Nephron progenitor cell (in vitro differentiated cells): ENCODE measurements around the gene NUDT7.

Experiments used
- DNase-seq: peaks from one replicate; pipeline ENCODE4 v3.0.0; 2021
- H3K27ac Mint-ChIP-seq: 2 replicates; pipeline ENCODE4 v1.8.0; 2021; ENCODE audit warnings: mild to moderate bottlenecking, moderate library complexity, mixed read lengths
- H3K27me3 Mint-ChIP-seq: 2 replicates; pipeline ENCODE4 v1.8.0; 2021; ENCODE audit warnings: mild to moderate bottlenecking, low read depth, mixed read lengths; ENCODE audit not compliant: poor library complexity
- H3K36me3 Mint-ChIP-seq: 2 replicates; pipeline ENCODE4 v1.8.0; 2021; ENCODE audit warnings: low read depth, mixed read lengths
- H3K4me1 Mint-ChIP-seq: 2 replicates; pipeline ENCODE4 v1.8.0; 2021; ENCODE audit warnings: mixed read lengths
- H3K4me3 Mint-ChIP-seq: 2 replicates; pipeline ENCODE4 v1.8.0; 2021; ENCODE audit warnings: mild to moderate bottlenecking, moderate library complexity, mixed read lengths
- H3K9me3 Mint-ChIP-seq: 2 replicates; pipeline ENCODE4 v1.8.0; 2021; ENCODE audit warnings: mild to moderate bottlenecking, moderate library complexity, mixed read lengths
- TF ChIP-seq, protein P1 (sequence below): fragments of 200-600 bp; sonication (generic); IDR thresholded peaks from 2 replicates; pipeline ENCODE4 v1.5.0; 2021; ENCODE audit warnings: antibody characterized with exemption

The NUDT7 gene

DNA sequence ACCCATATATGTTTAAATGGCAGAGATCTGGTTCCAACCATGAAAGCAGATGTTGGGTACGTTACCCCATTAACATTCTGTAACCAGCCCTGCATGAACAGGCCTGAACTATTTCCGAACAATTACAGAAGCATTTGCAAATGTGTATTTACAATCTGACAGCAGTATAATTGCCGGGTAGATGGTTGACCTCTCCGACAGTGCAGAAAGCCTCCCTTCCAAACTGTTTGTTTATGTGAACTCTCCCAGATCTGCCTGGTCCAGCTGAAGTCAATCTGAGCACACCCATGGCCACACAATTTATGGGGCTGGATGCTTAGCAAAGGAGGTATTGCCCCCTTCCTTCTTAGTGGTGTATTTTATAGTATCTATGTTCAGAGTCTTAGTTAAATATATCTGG, 21.8 kb downstream of the NUDT7 start:
- peaks cover 6% of the 10 kb centered on the region for H3K27me3 Mint-ChIP-seq
- peaks cover 12% of the 10 kb centered on the region for H3K4me1 Mint-ChIP-seq
- no peak overlapping the region for H3K4me3 Mint-ChIP-seq
- no peaks in the 10 kb centered on the region for H3K9me3 Mint-ChIP-seq
- TF ChIP-seq, protein P1, sequence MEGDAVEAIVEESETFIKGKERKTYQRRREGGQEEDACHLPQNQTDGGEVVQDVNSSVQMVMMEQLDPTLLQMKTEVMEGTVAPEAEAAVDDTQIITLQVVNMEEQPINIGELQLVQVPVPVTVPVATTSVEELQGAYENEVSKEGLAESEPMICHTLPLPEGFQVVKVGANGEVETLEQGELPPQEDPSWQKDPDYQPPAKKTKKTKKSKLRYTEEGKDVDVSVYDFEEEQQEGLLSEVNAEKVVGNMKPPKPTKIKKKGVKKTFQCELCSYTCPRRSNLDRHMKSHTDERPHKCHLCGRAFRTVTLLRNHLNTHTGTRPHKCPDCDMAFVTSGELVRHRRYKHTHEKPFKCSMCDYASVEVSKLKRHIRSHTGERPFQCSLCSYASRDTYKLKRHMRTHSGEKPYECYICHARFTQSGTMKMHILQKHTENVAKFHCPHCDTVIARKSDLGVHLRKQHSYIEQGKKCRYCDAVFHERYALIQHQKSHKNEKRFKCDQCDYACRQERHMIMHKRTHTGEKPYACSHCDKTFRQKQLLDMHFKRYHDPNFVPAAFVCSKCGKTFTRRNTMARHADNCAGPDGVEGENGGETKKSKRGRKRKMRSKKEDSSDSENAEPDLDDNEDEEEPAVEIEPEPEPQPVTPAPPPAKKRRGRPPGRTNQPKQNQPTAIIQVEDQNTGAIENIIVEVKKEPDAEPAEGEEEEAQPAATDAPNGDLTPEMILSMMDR = no peak
- no peak overlapping the region for H3K27ac Mint-ChIP-seq
- no peaks in the 10 kb centered on the region for H3K36me3 Mint-ChIP-seq
- no peak for DNase-seq

DNA sequence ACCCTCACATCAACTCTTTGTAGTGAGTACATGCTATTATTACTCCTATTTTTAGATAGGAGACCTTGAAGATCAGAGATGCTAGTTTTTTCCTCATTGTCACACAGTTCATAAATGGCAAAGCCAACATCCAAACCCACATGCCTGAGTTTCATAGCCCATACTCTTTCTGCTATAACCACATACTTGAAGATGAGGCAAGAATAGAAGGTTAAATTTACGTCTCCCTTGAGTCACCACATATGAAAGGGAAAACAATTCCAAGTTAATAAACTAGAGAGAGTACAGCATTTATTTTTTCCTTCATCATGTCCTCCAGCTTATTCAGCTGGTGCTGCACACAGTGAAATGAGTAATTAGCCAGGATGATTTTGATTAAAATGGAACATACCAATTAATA, 23.7 kb downstream of the NUDT7 start:
- H3K4me1 Mint-ChIP-seq = peaks cover 12% of the 10 kb centered on the region
- no peak for DNase-seq
- TF ChIP-seq, protein P1 = no peak
- H3K27me3 Mint-ChIP-seq = peaks cover 10% of the 10 kb centered on the region
- no peaks in the 10 kb centered on the region for H3K9me3 Mint-ChIP-seq
- H3K36me3 Mint-ChIP-seq = no peaks in the 10 kb centered on the region
- H3K4me3 Mint-ChIP-seq = no peak overlapping the region
- H3K27ac Mint-ChIP-seq = no peak overlapping the region

DNA sequence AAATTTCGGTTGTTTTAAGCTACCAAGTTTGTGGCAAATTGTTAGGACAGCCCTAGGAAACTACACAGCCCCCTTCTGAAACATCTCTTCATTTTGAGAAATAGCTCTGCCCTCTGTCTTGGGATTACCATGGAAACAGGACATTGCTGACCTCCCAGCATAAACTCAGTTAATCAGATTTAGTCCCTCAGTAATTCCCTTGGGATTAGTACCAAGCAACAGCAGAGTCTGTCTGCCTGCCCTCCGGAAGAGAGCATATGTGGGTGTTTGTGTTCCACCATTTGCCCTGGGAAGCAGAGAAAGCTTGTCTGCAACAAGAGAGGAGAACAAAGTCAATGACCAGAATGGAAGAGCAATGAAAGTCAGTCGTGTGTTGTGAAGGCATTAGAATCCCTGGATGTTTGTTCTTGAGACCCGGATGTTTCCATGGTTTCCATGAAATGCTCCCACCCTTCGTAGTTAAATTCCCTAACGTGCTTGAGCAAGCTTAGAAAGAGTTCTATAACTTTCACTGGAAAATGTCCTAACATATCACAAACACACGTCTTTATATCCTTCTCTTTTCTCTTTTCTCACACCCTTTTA, 26.2 kb downstream of the NUDT7 start:
- Mint-ChIP-seq H3K4me1 (peaks cover 12% of the 10 kb centered on the region), H3K4me3 (no peak overlapping the region), H3K27ac (peak overlapping the region; percentile 3), H3K27me3 (peaks cover 32% of the 10 kb centered on the region), H3K9me3 (no peaks in the 10 kb centered on the region), H3K36me3 (no peaks in the 10 kb centered on the region)
- TF ChIP-seq, protein P1 = no peak
- no peak for DNase-seq

DNA sequence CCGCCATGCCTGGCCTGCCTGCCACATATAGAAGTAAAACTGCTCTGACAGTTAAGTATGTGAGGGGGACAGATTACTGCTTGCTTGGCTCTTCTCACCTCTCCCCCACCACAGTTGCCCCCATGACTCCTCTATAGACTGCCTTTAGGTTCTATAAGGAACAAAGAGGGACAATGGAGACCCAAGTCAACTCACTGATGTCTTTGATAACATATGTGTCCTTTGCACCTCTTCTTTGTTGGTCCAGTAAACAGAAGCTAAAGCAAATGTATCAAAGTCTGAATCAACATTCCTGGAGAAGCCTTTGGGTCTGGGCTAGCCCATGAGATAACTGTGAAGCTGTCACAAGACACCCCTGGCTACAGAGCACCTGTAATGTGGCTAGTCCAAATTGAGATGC, 27.1 kb downstream of the NUDT7 start:
- TF ChIP-seq, protein P1 = no peak
- H3K27ac Mint-ChIP-seq = no peak overlapping the region

DNA sequence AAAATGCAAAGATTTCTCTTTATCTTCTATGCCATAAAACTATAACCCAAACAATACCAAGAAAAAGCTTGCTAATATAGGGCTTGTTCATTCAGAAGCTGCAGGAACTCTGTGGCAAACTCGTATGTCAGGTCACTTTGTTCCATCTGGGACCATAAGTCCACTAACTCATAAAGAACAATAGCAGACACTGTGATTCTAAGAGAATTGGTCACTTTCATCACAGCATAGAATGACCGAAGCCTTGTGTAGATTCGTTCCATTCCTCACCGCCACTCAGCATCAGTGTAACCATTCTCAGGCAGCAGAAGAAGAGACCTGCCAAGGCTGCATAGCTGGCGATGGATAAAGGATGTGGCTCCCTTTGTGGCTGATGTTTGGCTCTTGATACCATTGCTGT, 35.7 kb downstream of the NUDT7 start:
- TF ChIP-seq, protein P1 = no peak
- Mint-ChIP-seq H3K4me3 (no peak overlapping the region), H3K36me3 (no peaks in the 10 kb centered on the region), H3K4me1 (peaks cover 10% of the 10 kb centered on the region), H3K27ac (no peak overlapping the region), H3K9me3 (no peaks in the 10 kb centered on the region), H3K27me3 (peaks cover 23% of the 10 kb centered on the region)
- no peak for DNase-seq

More for the DNA sequence above, 27.1 kb downstream of the NUDT7 start:
- H3K36me3 Mint-ChIP-seq = no peaks in the 10 kb centered on the region
- no peak for DNase-seq
- no peak overlapping the region for H3K4me3 Mint-ChIP-seq
- H3K9me3 Mint-ChIP-seq = no peaks in the 10 kb centered on the region
- peaks cover 12% of the 10 kb centered on the region for H3K4me1 Mint-ChIP-seq
- H3K27me3 Mint-ChIP-seq = peaks cover 39% of the 10 kb centered on the region

DNA sequence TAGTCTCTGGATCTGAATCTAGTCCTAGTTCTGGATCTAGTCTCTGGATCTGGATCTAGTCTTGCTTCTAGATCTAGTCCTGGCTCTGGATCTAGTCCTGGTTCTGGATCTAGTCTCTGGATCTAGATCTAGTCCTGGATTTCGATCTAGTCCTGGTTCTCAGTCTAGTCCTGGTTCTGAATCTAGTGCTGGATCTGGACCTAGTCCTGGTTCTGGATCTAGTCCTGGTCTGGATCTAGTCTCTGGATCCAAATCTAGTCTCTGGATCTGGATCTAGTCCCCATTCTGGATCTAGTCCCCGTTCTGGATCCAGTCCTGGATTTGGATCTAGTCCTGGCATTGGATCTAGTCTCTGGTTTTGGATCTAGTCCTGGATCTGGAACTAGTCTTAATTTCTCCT, 36.2 kb downstream of the NUDT7 start:
- no peak for DNase-seq
- Mint-ChIP-seq H3K9me3 (no peaks in the 10 kb centered on the region), H3K4me1 (peaks cover 10% of the 10 kb centered on the region), H3K27ac (no peak overlapping the region), H3K4me3 (no peak overlapping the region), H3K27me3 (peaks cover 19% of the 10 kb centered on the region), H3K36me3 (no peaks in the 10 kb centered on the region)
- TF ChIP-seq, protein P1 = no peak
